GM21529 (cell line): Measurements from ENCODE around the gene ST6GALNAC3.
"Not testable (repeated sequence)": the region's sequence is repeated elsewhere in the genome, so short reads cannot be mapped to it uniquely, and the experiment has no call there.

Experiments used
- ATAC-seq: cut with Tn5 transposase; IDR thresholded peaks from one replicate; pipeline ENCODE4 v1.9.1; 2021; ENCODE audit not compliant: unreplicated experiment

Gene ST6GALNAC3

GRCh38 chr1:76105372-76105771, 30.8 kb downstream of the ST6GALNAC3 start:
- ATAC-seq: no peak

DNA sequence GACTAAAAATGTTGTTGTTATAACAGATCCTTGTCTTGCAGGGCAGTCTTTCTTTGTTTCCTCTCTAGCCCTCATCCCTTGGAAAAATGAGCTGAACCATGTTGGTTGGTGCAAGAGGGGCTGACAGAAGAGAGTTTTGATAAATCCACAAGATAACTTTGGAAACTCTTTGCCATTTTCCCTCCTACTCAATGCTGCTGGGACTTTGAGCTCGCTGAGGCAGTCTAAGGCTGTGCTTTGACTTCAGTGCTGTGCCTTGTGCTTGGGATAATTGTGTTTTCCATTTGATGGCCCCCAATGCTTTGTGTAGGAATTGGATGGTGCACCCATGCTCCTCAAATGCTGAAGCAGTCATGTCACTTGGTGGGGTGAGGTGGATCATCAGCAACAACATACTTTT, 31.7 kb downstream of the ST6GALNAC3 start:
- ATAC-seq: no peak

GRCh38 chr1:76106719-76107235, 32.2 kb downstream of the ST6GALNAC3 start:
- no peak for ATAC-seq

- no peak for ATAC-seq
These were observed 34.9 kb downstream of the ST6GALNAC3 start for GRCh38 chr1:76109404-76109803.

DNA sequence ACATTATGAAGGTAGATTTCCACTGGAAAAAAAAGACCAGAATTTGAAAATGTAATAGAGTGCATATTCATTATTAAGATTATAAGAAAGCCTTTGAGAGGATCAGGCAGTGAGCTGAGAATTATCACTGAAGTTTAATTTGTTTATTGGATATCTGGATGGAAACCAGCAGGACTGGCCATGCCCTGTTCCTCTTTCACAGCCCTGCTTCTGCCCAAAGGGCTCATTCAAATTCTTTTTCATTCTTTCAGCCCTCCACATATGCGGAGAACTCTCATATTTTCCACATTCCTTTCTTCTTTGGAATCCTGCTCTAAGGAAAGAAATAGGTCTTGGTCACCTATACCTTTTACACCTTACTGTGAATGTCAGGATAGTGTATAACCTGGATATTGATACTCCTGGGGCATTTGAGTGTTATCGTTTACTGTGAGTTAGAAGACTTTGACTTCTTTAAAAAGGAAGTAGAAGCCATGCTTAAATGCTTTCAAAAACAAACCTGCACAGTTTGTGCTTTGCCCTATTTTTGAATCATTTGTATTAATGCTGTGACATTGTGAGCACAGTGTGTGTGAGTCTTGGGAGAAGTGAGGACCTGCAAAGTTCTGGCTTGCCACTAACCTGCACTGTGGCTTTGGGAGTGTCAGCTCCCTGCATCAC, 35.5 kb downstream of the ST6GALNAC3 start:
- ATAC-seq: no peak

DNA sequence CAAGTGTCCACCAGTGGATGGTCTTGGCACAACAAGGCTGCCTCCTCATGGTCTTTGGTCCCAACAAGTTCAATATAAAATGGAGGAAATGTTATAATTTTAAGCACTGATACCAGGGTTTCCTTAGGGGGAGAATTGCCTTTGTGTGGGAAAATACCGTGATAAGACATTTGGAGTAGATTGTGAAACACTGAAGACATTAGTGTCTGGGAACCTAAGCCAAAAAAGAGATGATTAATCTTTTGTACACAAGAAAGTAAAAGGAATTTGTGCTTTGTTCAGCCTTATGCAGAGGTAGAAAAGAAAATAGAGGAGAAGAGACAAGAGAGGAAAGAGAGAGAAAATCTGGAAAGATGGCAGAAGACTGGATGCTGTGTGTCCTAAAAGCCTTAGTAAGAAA, 36.1 kb downstream of the ST6GALNAC3 start:
- ATAC-seq: no peak

DNA sequence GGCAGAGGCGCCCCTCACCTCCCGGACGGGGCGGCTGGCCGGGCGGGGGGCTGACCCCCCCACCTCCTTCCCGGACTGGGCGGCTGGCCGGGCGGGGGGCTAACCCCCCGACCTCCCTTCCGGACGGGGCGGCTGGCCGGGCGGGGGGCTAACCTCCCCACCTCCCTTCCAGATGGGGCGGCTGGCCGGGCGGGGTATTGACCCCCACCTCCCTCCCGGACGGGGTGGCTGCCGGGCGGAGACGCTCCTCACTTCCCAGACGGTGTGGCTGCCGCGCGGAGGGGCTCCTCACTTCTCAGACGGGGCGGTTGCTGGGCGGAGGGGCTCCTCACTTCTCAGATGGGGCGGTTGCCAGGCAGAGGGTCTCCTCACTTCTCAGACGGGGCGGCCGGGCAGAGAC, 37.8 kb downstream of the ST6GALNAC3 start:
- ATAC-seq: not testable (repeated sequence)

DNA sequence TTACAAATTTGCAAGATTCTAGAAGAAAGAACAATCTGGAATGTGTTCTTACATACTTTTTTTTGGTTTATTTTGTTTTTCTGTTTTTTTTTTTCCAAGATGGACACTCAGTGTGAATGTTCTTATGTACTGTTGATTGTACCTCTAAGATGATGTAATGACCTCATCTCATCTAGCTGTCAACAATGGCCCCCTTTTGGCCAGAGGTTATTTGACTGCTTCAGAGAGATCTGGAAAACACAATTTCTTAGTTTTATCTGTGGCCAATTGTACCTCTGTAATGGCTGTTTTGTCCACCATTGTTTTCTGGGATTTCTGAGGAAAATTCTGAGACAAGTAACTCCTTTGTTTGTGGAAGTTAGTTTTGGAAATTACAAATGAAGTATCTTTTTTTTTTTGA, 38.9 kb downstream of the ST6GALNAC3 start:
- no peak for ATAC-seq

GRCh38 chr1:76115171-76115570, 40.6 kb downstream of the ST6GALNAC3 start:
- ATAC-seq: no peak

- no peak for ATAC-seq
These were observed 47.3 kb downstream of the ST6GALNAC3 start for GRCh38 chr1:76121850-76122249.

DNA sequence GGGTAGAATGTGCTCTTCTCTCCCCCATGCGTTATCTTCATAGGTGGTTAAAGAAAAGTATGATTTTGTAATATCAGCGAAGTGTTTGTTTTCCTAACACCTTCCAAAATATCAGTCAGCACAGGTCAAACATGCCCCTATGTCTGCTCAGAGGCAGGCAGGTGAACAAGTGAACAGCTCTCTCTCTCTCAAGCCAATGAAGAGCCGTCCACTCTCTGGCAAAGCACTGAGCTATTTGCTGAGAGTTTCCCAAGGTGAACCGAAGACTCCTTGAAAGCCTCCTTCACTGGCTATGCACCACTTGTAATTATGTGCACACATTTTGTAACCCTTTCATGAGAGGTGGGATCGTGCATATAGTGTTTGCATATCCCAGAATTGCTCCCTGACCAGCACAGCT, 47.7 kb downstream of the ST6GALNAC3 start:
- no peak for ATAC-seq

DNA sequence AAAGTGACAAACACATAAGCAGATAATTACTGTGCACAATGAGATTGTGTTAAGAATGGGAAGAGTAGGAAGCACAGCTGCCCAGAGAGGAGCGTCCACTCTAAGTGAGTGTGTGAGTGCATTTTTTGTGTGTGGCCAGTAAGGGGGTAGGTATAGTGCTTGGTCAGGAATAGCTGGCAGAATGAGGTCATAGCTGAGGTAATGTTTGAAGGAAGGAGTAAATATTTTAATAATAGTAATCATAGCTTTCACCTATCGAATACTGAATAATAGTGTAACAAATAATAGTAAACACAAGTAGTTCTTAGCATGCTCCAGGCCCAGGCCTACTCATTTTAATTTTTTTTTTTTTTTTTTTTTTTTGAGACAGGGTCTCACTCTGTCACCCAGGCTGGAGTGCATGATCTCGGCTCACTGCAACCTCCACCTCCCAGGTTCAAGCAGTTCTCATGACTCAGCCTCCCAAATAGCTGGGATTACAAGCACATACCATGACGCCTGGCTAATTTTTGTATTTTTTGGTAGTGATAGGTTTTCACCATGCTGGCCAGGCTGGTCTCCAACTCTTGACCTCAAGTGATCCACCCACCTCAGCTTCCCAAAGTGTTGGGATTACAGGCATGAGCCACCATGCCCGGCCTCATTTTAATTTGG, 49.0 kb downstream of the ST6GALNAC3 start:
- ATAC-seq: not testable (repeated sequence)

- no peak for ATAC-seq
These were observed 49.6 kb downstream of the ST6GALNAC3 start for GRCh38 chr1:76124196-76124595.

GRCh38 chr1:76125473-76126219, 51.1 kb downstream of the ST6GALNAC3 start:
- no peak for ATAC-seq

DNA sequence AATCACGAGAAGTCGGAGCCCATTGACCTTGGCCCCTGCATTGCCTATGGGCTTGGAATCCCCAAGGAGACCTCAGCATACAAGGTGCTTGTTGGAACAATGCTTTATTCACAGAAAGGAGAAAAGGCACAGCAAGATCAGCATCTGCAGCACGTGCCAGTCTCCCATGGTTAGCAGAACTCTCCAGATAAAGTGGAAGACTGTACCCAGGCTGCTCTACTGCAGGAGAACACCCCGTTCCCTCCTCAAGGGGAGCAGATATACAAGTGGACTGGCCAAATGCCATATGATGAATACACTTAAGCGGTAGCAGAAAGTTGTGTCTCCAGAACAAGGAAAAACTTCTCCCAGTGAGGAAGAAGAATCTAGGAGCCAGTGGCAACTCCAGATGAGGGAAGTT, 53.5 kb downstream of the ST6GALNAC3 start:
- ATAC-seq: no peak

DNA sequence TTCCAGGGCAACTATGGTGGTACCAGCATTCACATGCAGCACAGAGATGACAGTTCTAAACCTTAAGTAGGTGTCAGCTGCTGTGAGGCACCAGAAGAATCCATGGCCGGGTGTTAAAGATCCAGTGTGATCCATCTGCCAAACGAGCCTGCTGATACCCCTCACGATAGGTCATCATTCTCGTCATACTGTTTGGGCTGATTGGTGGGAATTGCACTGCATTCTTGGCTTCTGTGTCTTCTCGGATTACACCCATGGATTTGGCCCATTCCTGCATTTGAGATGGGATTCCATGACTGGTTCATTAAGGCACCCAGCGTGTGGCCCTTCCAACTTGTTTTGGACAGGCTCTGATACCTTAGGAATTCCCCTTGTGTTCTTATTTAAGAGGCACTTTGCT, 55.2 kb downstream of the ST6GALNAC3 start:
- ATAC-seq: no peak

DNA sequence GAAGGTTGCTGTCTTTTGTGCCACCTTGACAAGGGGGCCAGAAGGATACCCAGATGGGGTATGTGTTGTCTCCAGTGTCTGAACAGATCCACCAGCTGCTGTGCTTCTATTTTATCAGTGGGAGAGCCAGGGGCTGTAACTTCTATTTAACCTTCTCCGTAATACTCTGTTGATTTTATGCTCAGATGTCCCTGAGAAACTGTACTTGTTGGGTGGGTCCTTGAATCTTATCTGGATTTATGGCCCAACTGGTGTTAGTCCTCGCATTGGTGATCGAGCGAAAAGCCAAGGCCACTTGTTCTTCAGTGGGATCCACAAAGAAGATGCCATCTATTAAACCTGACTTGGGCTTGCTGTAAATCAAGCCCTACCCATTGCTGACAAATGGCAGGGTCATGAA, 56.4 kb downstream of the ST6GALNAC3 start:
- ATAC-seq: no peak

DNA sequence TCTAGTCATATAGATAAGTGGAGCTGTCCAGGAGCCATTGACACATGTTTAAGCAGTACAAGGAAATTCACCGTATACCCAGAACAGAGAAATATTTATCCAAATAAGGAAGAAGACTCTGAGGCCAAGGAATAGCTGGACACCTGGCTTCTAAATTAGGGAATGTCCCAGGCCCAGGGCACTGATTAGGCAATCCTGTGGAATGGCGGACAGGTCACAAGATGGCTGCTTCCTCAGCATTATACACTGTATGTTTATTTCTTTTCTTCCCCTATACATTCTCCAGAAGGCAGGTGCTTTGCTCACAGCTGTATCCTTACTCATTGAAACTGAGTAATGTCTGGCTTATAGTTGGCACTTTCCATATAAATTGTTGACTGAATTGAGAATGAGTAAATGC, 59.4 kb downstream of the ST6GALNAC3 start:
- ATAC-seq: no peak

DNA sequence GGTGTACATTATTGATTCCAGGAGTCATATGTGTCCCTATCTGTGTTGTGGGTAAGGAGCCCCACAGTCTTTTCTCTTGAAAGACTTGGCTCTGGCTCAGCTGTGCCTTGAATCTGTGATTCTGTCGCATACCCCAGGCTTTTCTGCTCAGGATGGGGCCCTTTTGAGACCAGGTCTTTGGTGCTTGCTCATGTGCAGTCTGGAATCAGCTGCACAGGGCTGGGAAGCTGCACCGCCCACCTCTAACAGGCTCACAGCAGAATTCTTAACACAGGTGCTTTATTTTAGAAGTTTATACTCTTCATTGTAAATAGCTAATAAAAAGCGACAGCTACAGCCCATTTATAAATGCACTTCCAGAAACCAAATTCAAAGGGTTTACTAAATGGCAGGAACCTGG, 61.3 kb downstream of the ST6GALNAC3 start:
- ATAC-seq: no peak

DNA sequence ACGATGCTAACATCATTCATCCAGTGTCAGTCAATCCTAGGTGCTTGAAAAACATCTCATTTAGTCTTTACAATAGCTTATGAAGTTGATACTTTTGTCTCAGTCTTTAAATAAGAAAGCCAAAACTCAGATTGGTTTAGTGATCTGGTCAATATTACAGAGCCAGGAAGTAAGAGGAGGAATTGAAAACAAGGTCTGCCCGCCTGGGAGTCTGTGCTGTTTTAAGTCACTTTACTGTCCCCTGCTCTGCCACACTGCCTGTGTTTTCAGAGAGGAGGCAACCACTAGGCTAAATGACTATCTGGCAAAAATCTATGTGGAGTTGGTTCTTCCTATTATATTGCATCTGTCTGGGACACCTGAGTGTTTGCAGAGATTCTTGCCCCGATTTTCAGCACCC, 62.3 kb downstream of the ST6GALNAC3 start:
- peak; percentile 67 for ATAC-seq

DNA sequence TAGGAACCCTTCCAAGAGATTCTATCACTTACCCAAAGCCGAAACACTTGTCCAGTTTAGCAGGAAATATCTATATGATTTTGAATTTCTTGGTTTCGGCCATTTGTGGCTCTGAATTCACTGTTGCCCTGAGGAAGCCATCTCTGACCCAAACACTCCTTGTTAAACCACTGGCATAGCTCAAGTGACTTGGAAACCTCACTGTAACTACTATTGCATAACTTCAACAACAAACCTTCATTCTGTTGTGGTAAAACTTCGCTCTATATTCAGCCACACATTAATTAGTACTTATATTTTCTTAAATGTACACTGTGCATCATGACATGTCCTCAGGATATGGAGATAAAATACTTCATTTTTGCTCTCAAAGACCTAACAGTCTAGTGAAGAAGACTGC, 63.2 kb downstream of the ST6GALNAC3 start:
- no peak for ATAC-seq

DNA sequence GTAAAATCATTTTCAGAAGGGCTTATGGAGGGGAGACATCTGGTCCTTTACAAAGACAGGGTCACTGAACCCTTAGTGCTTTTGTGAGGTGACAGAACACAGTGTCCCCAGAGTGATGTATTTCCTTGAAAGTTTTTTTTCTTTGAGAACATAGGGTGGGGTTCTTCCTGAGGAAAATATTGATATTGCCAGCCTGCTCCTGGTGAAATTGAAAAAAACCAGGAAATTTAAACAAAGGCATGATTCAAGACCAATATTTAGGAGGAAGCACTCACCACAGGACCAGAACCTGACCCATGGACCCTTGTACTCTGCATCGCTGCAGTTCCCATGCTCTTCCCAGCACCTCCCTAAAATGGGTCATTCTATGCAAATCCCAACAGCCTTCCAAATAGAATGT, 63.7 kb downstream of the ST6GALNAC3 start:
- ATAC-seq: no peak
